Erythroblast (primary cell): ENCODE measurements around the gene CDC45.

Experiments
- GATA1 ChIP-seq: IDR thresholded peaks from 2 replicates; pipeline ENCODE4 v1.6.1; 2011; ENCODE audit warnings: low read depth, mild to moderate bottlenecking, control low read depth, low read length, moderate library complexity
- POLR2A ChIP-seq: IDR thresholded peaks from 2 replicates; pipeline ENCODE4 v1.6.1; 2011; ENCODE audit warnings: mild to moderate bottlenecking, low read length

- no peak for TF ChIP-seq POLR2A
- no peak for TF ChIP-seq GATA1
These were observed 25.4 kb downstream of the CDC45 start for GRCh38 chr22:19504900-19505734.
